Pulmonary artery endothelial cell (primary cell): Measurements from ENCODE around the gene CAPN11. TPM values are rescaled to one million over a fixed set of nuclear protein-coding genes. Genes with fewer than 3 reads are reported as not detected.

Experiments used
- DNase-seq: peaks from one replicate; pipeline ENCODE4 v3.0.0-alpha.2; 2011; ENCODE audit warnings: low read depth, low spot score
- total RNA-seq: library from RNA; depleted of rRNA; stranded (reverse); fragments of >200 nt; gene quantifications from 2 replicates; pipeline ENCODE4 v1.2.3, GENCODE V29; 2014

Gene CAPN11
- 0.67 and 2.7 TPM in 2 replicates for total RNA-seq

- no peak for DNase-seq
Measured at GRCh38 chr6:44158770-44159228, at the start of gene CAPN11. Gene CAPN11, plus strand, starts transcription at chr6:44158820. Its CDS starts 29 bp downstream, at chr6:44158849.

- no peak for DNase-seq
Measured at GRCh38 chr6:44109212-44109611, 49.4 kb upstream of the CAPN11 start.

GRCh38 chr6:44110005-44110676, 48.5 kb upstream of the CAPN11 start:
- no peak for DNase-seq

GRCh38 chr6:44110966-44111365, 47.7 kb upstream of the CAPN11 start:
- DNase-seq, result no peak

GRCh38 chr6:44111434-44112417, 46.9 kb upstream of the CAPN11 start:
- no peak for DNase-seq

GRCh38 chr6:44113414-44113813, 45.2 kb upstream of the CAPN11 start:
- no peak for DNase-seq

- DNase-seq, result no peak
Measured at GRCh38 chr6:44115866-44116265, 42.8 kb upstream of the CAPN11 start.

GRCh38 chr6:44116641-44117382, 41.8 kb upstream of the CAPN11 start:
- DNase-seq, result no peak

- DNase-seq, result no peak
Measured at GRCh38 chr6:44117397-44118128, 41.1 kb upstream of the CAPN11 start.

- no peak for DNase-seq
Measured at GRCh38 chr6:44119704-44120262, 38.8 kb upstream of the CAPN11 start.

GRCh38 chr6:44120692-44121443, 37.8 kb upstream of the CAPN11 start:
- no peak for DNase-seq

- DNase-seq, result peak; percentile 69
Measured at GRCh38 chr6:44122801-44123200, 35.8 kb upstream of the CAPN11 start.

GRCh38 chr6:44123544-44123943, 35.1 kb upstream of the CAPN11 start:
- no peak for DNase-seq

GRCh38 chr6:44126320-44127149, 32.1 kb upstream of the CAPN11 start:
- no peak for DNase-seq

- no peak for DNase-seq
Measured at GRCh38 chr6:44127186-44128019, 31.2 kb upstream of the CAPN11 start, which contains the start of the genes MRPL14 and TMEM63B. Gene MRPL14, minus strand, starts transcription at chr6:44127452. Its CDS starts 10,841 bp downstream, at chr6:44116611. Gene TMEM63B, plus strand, starts transcription at chr6:44127554. Its CDS starts 7,031 bp downstream, at chr6:44134585.

GRCh38 chr6:44128020-44128917, 30.4 kb upstream of the CAPN11 start:
- no peak for DNase-seq

- no peak for DNase-seq
Measured at GRCh38 chr6:44129841-44130322, 28.7 kb upstream of the CAPN11 start.
